ENCODE results near the gene ZNF782. TPM values are rescaled to one million over a fixed set of nuclear protein-coding genes. Genes with fewer than 3 reads are reported as not detected.

The ZNF782 gene
- total RNA-seq, 1 experiment from 2014 or later = 4.9 TPM

DNA sequence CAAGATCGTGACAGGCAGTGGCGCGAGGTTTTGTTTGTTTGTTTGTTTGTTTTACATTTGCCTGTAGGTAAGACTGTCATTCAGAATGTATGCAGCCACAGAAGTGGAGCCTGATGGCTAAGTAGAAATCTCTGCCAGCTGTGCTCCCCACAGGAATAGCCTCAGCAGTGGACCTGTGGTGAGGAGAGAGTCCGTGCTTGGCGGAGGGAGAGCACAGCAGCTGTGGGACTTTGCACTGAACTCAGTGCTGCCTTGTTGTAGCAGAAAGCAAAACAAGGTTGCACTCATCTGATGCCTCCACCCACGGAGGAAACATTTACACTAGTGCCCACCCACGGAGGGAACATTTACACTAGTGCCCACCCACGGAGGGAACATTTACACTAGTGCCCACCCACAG, 4.4 kb upstream of the ZNF782 start:
- H4K8ac ChIP-seq (replicated peaks; ENCODE audit: insufficient read length, low read depth, low read length) = no peak overlapping the region
- Mint-ChIP-seq H3K27me3 (ENCODE audit: low read depth) (peaks cover 5% of the 10 kb centered on the region), H3K27ac (peak overlapping the region in 2 of 3 experiments; percentile 7 to 31; a peak in 2 of 7 replicates), H3K4me3 (no peak overlapping the region; a peak in 1 of 5 replicates), H3K36me3 (ENCODE audit: insufficient read depth in 1 of 3, low read depth in 3 of 3) (no peaks in the 10 kb centered on the region), H3K4me1 (peaks cover 38 to 40% of the 10 kb centered on the region in 2 experiments), H3K9me3 (peaks cover 1 to 2% of the 10 kb centered on the region in 2 experiments; a peak in 2 of 5 replicates)
- no peak overlapping the region for H3K27ac ChIP-seq (ENCODE audit: insufficient read length, low read depth, low read length)
- H3K4ac ChIP-seq (ENCODE audit: low read depth, low read length) = no peak overlapping the region
- no peak overlapping the region for H3K4me2 ChIP-seq (ENCODE audit: insufficient read depth, insufficient read length, low read length)
- H4K5ac ChIP-seq (ENCODE audit: insufficient read length, low read depth, low read length) = no peak overlapping the region
- no peaks in the 10 kb centered on the region for H3K79me2 ChIP-seq (ENCODE audit: insufficient read depth, low read length)
- H3T11ph ChIP-seq (ENCODE audit: low read length) = no peak overlapping the region
- H3K9ac ChIP-seq (ENCODE audit: extremely low read depth, insufficient read length, low read length) = no peak overlapping the region
- no peak overlapping the region for H3K23ac ChIP-seq (ENCODE audit: insufficient read length, low read depth, low read length)
- H2AK5ac ChIP-seq (ENCODE audit: insufficient read length, low read length) = no peak overlapping the region
- no peak overlapping the region for H2BK5ac ChIP-seq (ENCODE audit: insufficient read length, low read length)
- H2BK20ac ChIP-seq (ENCODE audit: low read depth, low read length, poor library complexity, severe bottlenecking) = no peak overlapping the region
- no peaks in the 10 kb centered on the region for H3K79me1 ChIP-seq (ENCODE audit: insufficient read depth, low read depth, low read length, poor library complexity, severe bottlenecking)
- H3K18ac ChIP-seq (ENCODE audit: insufficient read length, low read depth, low read length) = no peak overlapping the region
- no peaks in the 10 kb centered on the region; the same call in 1 of the 2 replicates for H3K4me1 ChIP-seq (ENCODE audit: insufficient read depth, low read length)
- no peak overlapping the region for H2BK15ac ChIP-seq (ENCODE audit: low read depth, low read length)
- TF ChIP-seq CTCF (conservative IDR thresholded peaks at IDR 0.05) = no peak
- no peak for DNase-seq
- no peaks in the 10 kb centered on the region for H4K20me1 ChIP-seq (ENCODE audit: control insufficient read depth, insufficient read depth, insufficient read length)
- no peaks in the 10 kb centered on the region for H3K9me3 ChIP-seq (ENCODE audit: control insufficient read depth, low read depth, low read length)
- no peak overlapping the region for H3K14ac ChIP-seq (ENCODE audit: insufficient read depth, low read length)
- no peak overlapping the region for H2BK120ac ChIP-seq (ENCODE audit: low read depth, low read length, poor library complexity, severe bottlenecking)
- peaks cover 2% of the 10 kb centered on the region for H3K23me2 ChIP-seq (ENCODE audit: insufficient read length, low read depth, low read length, poor library complexity, severe bottlenecking)
- no peaks in the 10 kb centered on the region for H3K27me3 ChIP-seq (ENCODE audit: insufficient read depth, low read length)
- no peak overlapping the region for H4K91ac ChIP-seq (ENCODE audit: insufficient read length, low read depth, low read length)
- no peak overlapping the region for H3K56ac ChIP-seq (ENCODE audit: insufficient read length, low read depth, low read length)
- H2AFZ ChIP-seq (ENCODE audit: low read length) = no peak overlapping the region
- no peak overlapping the region for H2BK12ac ChIP-seq (ENCODE audit: insufficient read length, low read depth, low read length)
- no CpG with 5 or more reads among the region's 8 CpGs for WGBS (ENCODE audit: extremely low coverage, insufficient read length, low lambda C conversion rate)
